Right atrium auricular region (tissue), 2 donors: ENCODE measurements around the gene PCDH9. TPM values are rescaled to one million over a fixed set of nuclear protein-coding genes. Genes with fewer than 3 reads are reported as not detected.

Experiments used
- DNase-seq: peaks from one replicate; pipeline ENCODE4 v3.0.0-alpha.2; 2019; ENCODE audit warnings: low spot score
- H3K27ac ChIP-seq, 2 donors: fragments of 200-600 bp; sonication (generic); 1 replicate in 1 of 2; 2 replicates in 1 of 2; pipeline ENCODE4 v1.5.1; 2016 to 2019
- H3K27me3 ChIP-seq, 2 donors: fragments of 200-600 bp; sonication (generic); one replicate each; pipeline versions ENCODE4 v1.5.1 to v1.6.0; 2017 to 2019
- H3K36me3 ChIP-seq: fragments of 200-600 bp; sonication (generic); one replicate; pipeline ENCODE4 v1.5.1; 2016
- H3K4me1 ChIP-seq, 2 donors: fragments of 200-600 bp; sonication (generic); one replicate each; pipeline versions ENCODE4 v1.5.1 to v1.6.0; 2017 to 2019
- H3K4me3 ChIP-seq, 2 donors: fragments of 200-600 bp; sonication (generic); 1 replicate in 1 of 2; 2 replicates in 1 of 2; pipeline ENCODE4 v1.5.1; 2017 to 2019; ENCODE audit warnings: mild to moderate bottlenecking in 1 of 2, moderate library complexity in 1 of 2
- H3K9me3 ChIP-seq, 2 donors: fragments of 200-600 bp; sonication (generic); one replicate each; pipeline ENCODE4 v1.5.1; 2019
- CTCF ChIP-seq, 2 donors: fragments of 200-600 bp; sonication (generic); IDR thresholded peaks; one replicate each; pipeline ENCODE4 v1.5.1; 2019; ENCODE audit warnings: antibody characterized with exemption in 2 of 2
- total RNA-seq, 2 donors: library from RNA; depleted of rRNA; stranded (reverse); fragments of >200 nt; gene quantifications; one replicate each; pipeline ENCODE4 v1.1.0, GENCODE V29; 2016

PCDH9 gene
- total RNA-seq, 2 donors from 2014 or later = 19.4 to 28.7 TPM

- H3K4me1 ChIP-seq = no peaks in the 10 kb centered on the region
Measured at GRCh38 chr13:66329988-66330451, 900.1 kb downstream of the PCDH9 start.

GRCh38 chr13:66328476-66328875, 901.7 kb downstream of the PCDH9 start:
- Histone ChIP-seq H3K27me3 (no peaks in the 10 kb centered on the region), H3K4me3 (no peak overlapping the region), H3K27ac (no peak overlapping the region), H3K9me3 (no peaks in the 10 kb centered on the region), H3K4me1 (no peaks in the 10 kb centered on the region), H3K36me3 (no peaks in the 10 kb centered on the region)
- no peak for TF ChIP-seq CTCF (IDR thresholded peaks at IDR 0.05)
- no peak for DNase-seq

More at GRCh38 chr13:66329988-66330451, 900.1 kb downstream of the PCDH9 start:
- H3K27me3 ChIP-seq = no peaks in the 10 kb centered on the region
- TF ChIP-seq CTCF (IDR thresholded peaks at IDR 0.05) = no peak
- no peaks in the 10 kb centered on the region for H3K36me3 ChIP-seq
- H3K27ac ChIP-seq = no peak overlapping the region
- DNase-seq = no peak
- no peak overlapping the region for H3K4me3 ChIP-seq
- no peaks in the 10 kb centered on the region for H3K9me3 ChIP-seq

- DNase-seq = no peak
- no peaks in the 10 kb centered on the region for H3K36me3 ChIP-seq
- no peak for TF ChIP-seq CTCF (IDR thresholded peaks at IDR 0.05)
- H3K9me3 ChIP-seq = no peaks in the 10 kb centered on the region
- no peaks in the 10 kb centered on the region for H3K4me1 ChIP-seq
- no peak overlapping the region for H3K4me3 ChIP-seq
- H3K27me3 ChIP-seq = no peaks in the 10 kb centered on the region
- H3K27ac ChIP-seq = no peak overlapping the region
Measured at GRCh38 chr13:66323745-66324347, 906.3 kb downstream of the PCDH9 start.

GRCh38 chr13:66322936-66323335, 907.2 kb downstream of the PCDH9 start:
- H3K4me1 ChIP-seq = no peaks in the 10 kb centered on the region
- H3K36me3 ChIP-seq = no peaks in the 10 kb centered on the region
- H3K4me3 ChIP-seq = no peak overlapping the region
- H3K27ac ChIP-seq = no peak overlapping the region
- no peak for DNase-seq
- no peak for TF ChIP-seq CTCF (IDR thresholded peaks at IDR 0.05)
- H3K27me3 ChIP-seq = no peaks in the 10 kb centered on the region
- H3K9me3 ChIP-seq = no peaks in the 10 kb centered on the region

GRCh38 chr13:66322193-66322740, 907.9 kb downstream of the PCDH9 start:
- no peak for TF ChIP-seq CTCF (IDR thresholded peaks at IDR 0.05)

GRCh38 chr13:66314911-66315310, 915.2 kb downstream of the PCDH9 start:
- Histone ChIP-seq H3K4me3 (no peak overlapping the region), H3K36me3 (no peaks in the 10 kb centered on the region), H3K27me3 (no peaks in the 10 kb centered on the region), H3K4me1 (no peaks in the 10 kb centered on the region), H3K9me3 (no peaks in the 10 kb centered on the region), H3K27ac (no peak overlapping the region)
- no peak for DNase-seq
- no peak for TF ChIP-seq CTCF (IDR thresholded peaks at IDR 0.05)

More at GRCh38 chr13:66322193-66322740, 907.9 kb downstream of the PCDH9 start:
- Histone ChIP-seq H3K36me3 (no peaks in the 10 kb centered on the region), H3K27ac (no peak overlapping the region), H3K27me3 (no peaks in the 10 kb centered on the region), H3K9me3 (no peaks in the 10 kb centered on the region), H3K4me3 (no peak overlapping the region), H3K4me1 (no peaks in the 10 kb centered on the region)
- DNase-seq = no peak
